Muscle of leg (tissue), 11 donors: ENCODE data around the gene FGF3. TPM values are rescaled to one million over a fixed set of nuclear protein-coding genes. Genes with fewer than 3 reads are reported as not detected.

Experiments
- DNase-seq: peaks from one replicate; pipeline ENCODE4 v3.0.0; 2013
- H3K27ac ChIP-seq: one replicate; pipeline ENCODE4 v1.5.1; 2013; ENCODE audit warnings: mild to moderate bottlenecking, low read length, control low read depth
- H3K27me3 ChIP-seq: one replicate; pipeline ENCODE4 v1.6.1; 2013; ENCODE audit warnings: low read length; ENCODE audit not compliant: control insufficient read depth, insufficient read depth
- H3K36me3 ChIP-seq: one replicate; pipeline ENCODE4 v1.6.1; 2013; ENCODE audit warnings: low read length; ENCODE audit not compliant: control insufficient read depth, insufficient read depth
- H3K4me1 ChIP-seq: one replicate; pipeline ENCODE4 v1.6.1; 2013; ENCODE audit warnings: low read length; ENCODE audit not compliant: control insufficient read depth, insufficient read depth
- H3K4me3 ChIP-seq: one replicate; pipeline ENCODE4 v1.5.1; 2013; ENCODE audit warnings: low read length, control low read depth
- H3K9me3 ChIP-seq: replicated peaks from 2 replicates; pipeline ENCODE4 v1.6.1; 2013; ENCODE audit warnings: low read depth, low read length; ENCODE audit not compliant: control insufficient read depth
- WGBS: methylation state at CpG from one replicate; pipeline ENCODE4 v1.1.5; 2013; ENCODE audit warnings: missing lambda C conversion rate; ENCODE audit not compliant: insufficient coverage; 5-methylcytosine and 5-hydroxymethylcytosine counted together
- polyA plus RNA-seq, 8 donors: library from polyadenylated mRNA; unstranded; fragments of 120-200 nt; gene quantifications; one replicate each; pipeline versions ENCODE4 v1.2.1 to v1.2.3, GENCODE V29; 2013; ENCODE audit warnings: inconsistent platforms in 1 of 8, low replicate concordance in 1 of 8; ENCODE audit not compliant: insufficient read length in 8 of 8, insufficient read depth in 1 of 8
- total RNA-seq: library from RNA; stranded (reverse); fragments of 120-200 nt; gene quantifications from one replicate; pipeline ENCODE4 v1.2.4, GENCODE V29; 2013

The FGF3 gene
- total and polyA plus RNA-seq, 9 donors = 0.09 to 0.12 (median 0.10) TPM; not detected in 6

DNA sequence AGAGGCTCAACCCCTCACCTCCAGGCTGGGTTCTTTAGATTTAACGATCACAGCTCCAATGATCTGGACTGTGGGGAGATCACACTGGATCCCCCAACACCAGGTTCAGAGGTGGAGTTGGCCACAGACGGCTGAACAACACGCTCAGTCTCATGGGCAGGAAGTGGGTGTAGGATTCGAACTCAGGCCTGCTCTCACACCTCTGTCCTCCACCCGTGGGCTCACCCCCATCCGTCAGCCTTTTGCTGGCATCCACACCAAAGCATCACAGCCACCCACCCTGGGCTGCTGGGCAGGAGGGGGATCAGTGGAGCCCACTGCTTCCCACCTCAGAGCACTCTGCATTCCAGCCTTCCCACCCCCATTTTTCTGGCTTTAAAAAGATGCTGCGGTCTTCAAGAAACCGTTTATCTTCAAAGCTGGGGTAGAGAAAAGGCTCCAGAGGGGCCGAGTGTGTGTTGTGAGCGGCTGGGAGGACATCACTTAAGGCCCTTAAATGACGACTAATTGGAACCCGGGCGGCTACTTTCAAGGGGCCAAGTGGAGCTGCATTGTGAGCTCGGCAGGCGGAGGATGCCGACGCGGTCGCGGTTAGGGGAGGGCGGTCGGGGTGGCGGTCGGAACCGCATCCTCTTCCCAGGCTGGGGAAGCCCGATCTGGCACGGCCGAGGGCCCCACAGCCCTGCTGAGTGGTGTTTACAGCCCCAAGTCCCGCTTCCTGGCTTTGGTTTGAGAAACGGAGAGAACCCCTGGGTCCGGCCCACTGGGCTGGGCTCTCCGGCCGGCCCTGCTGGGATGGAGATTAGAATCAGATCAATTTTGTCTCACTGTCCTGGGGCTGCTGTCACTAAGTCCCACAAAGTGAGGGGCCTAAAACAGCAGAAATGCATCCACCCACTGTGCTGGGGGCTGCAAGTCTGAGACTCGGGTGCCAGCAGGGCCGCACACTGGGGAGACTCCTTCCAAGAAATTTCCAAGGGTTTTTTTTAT, 15.9 kb upstream of the FGF3 start:
- H3K27me3 ChIP-seq = peaks cover 29% of the 10 kb centered on the region
- no peaks in the 10 kb centered on the region for H3K9me3 ChIP-seq
- 16% methylated on average over 23 of the region's 35 CpGs for WGBS
- H3K4me1 ChIP-seq = no peaks in the 10 kb centered on the region
- no peak overlapping the region for H3K4me3 ChIP-seq
- H3K27ac ChIP-seq = no peak overlapping the region
- no peaks in the 10 kb centered on the region for H3K36me3 ChIP-seq
- DNase-seq = no peak

DNA sequence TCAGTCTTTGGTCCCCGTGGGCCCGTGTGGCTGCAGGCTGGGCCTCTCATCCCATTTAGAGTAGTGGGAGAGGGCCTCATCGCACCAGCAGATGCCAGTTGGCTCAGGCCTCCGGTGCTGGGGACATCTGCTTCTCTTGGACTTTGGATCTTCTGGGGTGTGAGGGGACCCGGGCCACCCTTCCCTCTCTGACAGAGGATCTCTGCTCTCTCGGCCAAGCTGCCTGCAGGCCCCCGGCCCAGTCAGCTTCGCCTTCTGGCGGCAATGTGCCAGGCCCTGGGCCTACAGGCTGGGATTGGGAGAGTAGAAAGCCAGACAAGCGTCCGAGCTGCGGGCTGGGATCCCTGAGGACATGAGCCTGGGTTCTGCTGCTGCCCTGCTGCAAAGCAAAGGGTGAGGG, 15.0 kb upstream of the FGF3 start:
- DNase-seq = no peak
- Histone ChIP-seq H3K36me3 (no peaks in the 10 kb centered on the region), H3K9me3 (no peaks in the 10 kb centered on the region), H3K27ac (no peak overlapping the region), H3K4me3 (no peak overlapping the region), H3K4me1 (no peaks in the 10 kb centered on the region), H3K27me3 (peaks cover 29% of the 10 kb centered on the region)
- 69% methylated on average over 6 of the region's 12 CpGs for WGBS

DNA sequence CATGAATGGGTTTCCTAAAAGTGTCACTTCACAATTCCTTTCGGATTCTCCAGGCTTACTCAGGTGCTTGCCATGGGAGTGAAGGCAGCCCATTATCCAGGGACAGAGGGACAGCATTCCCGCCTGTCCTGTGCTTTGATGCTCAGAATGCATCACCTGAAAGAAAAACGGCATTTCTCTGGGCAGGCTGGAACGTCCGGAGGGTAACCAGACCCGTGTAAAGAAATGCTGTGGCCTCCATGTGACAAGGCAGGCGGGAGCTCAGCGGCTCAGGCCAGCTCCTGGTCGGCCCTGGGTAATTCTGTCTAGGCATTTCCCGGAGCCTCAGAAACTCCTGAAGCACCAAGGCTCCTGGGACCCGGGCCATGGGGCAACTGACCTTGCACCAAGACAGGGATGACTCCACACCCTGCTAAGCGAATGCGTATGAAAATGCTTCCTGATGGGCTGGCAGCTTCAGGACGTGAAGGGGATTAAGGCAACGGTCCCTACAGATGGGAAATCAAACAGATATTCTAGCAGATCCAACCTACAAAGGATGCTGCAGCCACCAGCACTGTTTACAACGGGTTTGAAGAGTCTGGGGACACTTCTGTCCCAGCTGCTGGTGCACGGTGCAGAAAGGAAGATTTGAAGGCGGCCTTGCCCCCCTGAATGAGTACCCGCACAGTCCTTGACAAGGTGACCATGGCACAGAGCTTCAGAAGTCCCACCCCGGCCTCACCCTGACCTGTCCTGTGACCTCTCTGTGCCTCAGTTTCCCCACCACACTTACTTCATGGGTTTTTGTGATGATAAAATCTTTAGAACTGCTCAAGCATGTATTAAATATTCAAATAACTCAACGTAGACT, 13.6 kb upstream of the FGF3 start:
- H3K9me3 ChIP-seq = no peaks in the 10 kb centered on the region
- H3K27ac ChIP-seq = no peak overlapping the region
- no peak for DNase-seq
- 22% methylated on average over 16 of the region's 21 CpGs for WGBS
- H3K4me3 ChIP-seq = no peak overlapping the region
- H3K27me3 ChIP-seq = peaks cover 29% of the 10 kb centered on the region
- no peaks in the 10 kb centered on the region for H3K4me1 ChIP-seq
- H3K36me3 ChIP-seq = no peaks in the 10 kb centered on the region

DNA sequence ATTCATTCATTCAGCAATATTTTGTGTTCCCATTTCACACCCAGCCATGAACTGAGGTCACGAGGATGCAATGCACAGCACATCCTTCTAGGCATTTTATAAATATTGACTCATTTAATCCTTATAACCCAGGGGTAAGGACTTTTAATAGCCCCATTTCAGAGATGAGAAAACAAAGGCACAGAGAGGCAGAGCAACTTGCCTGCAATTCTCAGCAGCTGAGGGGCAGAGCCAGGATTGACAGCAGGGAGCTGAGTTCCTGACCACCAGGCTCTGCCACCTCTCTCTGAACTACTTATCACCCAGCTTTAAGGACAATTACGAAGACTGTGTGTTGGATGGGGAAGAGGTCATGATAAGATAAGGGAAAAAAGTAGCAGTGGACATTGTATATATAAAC, 12.8 kb upstream of the FGF3 start:
- Histone ChIP-seq H3K36me3 (no peaks in the 10 kb centered on the region), H3K27ac (no peak overlapping the region), H3K4me3 (no peak overlapping the region), H3K4me1 (no peaks in the 10 kb centered on the region), H3K27me3 (peaks cover 29% of the 10 kb centered on the region), H3K9me3 (no peaks in the 10 kb centered on the region)
- DNase-seq = no peak
- no CpG with 5 or more reads among the region's 2 CpGs for WGBS

DNA sequence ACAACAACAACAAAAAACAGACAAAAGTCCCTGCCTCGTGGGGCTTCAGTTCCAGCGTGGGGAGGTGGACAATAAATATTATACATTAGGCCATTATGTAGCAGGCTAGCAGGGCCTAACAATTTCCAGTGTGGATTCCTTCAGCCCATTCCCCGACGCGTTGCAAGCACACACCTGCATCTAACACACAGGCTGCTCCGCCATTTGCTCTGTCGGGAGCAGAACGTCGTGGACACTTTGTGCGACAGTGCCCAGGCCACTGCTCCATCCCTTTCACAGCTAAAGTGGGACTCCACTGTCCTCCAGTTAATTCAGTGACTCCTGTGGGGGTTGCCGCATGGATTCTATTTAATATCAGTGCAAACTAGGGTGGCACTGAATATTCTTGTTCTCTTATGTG, 10.9 kb upstream of the FGF3 start:
- WGBS = 65% methylated on average over 8 of the region's 11 CpGs
- H3K27me3 ChIP-seq = peaks cover 30% of the 10 kb centered on the region

DNA sequence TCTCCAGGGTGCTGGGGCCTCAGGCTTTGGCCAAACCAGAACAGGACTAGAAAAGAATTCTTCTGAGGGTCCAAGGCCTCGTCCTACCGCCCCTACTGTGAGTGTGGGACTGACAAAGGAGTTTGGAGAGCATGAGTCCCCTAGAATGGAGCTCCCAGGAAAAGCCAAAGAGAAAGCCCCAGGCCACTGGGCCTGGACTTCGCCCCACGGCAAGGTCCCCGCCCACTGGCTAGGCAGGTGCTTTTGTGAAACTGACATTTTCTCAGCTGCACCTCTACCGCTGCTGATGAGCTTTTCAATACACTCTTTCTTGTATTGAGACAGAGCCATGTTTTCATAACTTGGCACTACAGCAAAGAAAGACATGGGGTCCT, 9.7 kb upstream of the FGF3 start:
- Histone ChIP-seq H3K36me3 (no peaks in the 10 kb centered on the region), H3K9me3 (no peaks in the 10 kb centered on the region), H3K4me3 (no peak overlapping the region), H3K27ac (no peak overlapping the region), H3K27me3 (peaks cover 29% of the 10 kb centered on the region), H3K4me1 (no peaks in the 10 kb centered on the region)
- no peak for DNase-seq
- 78% methylated on average over 6 of the region's 6 CpGs for WGBS

More for the DNA sequence above, 10.9 kb upstream of the FGF3 start:
- Histone ChIP-seq H3K36me3 (no peaks in the 10 kb centered on the region), H3K4me3 (no peak overlapping the region), H3K27ac (no peak overlapping the region), H3K4me1 (no peaks in the 10 kb centered on the region), H3K9me3 (no peaks in the 10 kb centered on the region)
- DNase-seq = no peak

DNA sequence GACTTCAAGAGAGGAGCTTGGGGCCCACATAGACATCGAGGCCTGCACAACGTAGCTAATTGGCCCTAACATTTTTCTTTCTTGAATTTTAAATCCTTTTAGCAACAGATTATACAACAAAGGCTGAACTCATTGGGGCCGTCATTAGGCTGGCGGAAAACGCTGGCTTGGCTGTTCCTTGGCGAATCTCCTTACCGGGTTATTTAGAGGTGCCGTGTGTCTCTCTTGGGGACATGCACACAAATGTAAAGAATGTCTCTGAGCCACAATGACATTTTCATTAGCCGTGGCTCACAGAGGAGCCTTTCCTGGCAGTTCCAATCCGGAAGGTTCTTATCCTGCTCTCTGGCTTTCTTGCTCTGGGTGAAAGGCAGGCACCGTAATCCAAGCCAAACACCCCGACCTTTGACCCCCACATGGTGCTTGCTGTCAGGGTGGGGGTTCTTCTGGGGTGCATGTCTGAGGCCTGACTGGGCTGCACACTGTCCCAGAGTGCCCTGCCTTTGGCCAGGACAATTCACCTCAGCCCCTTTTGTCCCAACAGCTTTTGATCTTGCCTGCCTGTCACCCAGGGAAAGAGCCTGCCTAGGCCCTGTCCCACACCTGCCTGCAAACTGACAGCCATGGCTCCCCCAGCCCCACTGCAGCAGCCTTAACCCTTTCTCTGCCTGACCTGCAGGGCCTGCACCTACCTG, 9.2 kb upstream of the FGF3 start:
- no peaks in the 10 kb centered on the region for H3K9me3 ChIP-seq
- H3K4me1 ChIP-seq = no peaks in the 10 kb centered on the region
- peaks cover 35% of the 10 kb centered on the region for H3K27me3 ChIP-seq
- 63% methylated on average over 12 of the region's 12 CpGs for WGBS
- no peak overlapping the region for H3K4me3 ChIP-seq
- H3K36me3 ChIP-seq = no peaks in the 10 kb centered on the region
- no peak overlapping the region for H3K27ac ChIP-seq
- DNase-seq = no peak

DNA sequence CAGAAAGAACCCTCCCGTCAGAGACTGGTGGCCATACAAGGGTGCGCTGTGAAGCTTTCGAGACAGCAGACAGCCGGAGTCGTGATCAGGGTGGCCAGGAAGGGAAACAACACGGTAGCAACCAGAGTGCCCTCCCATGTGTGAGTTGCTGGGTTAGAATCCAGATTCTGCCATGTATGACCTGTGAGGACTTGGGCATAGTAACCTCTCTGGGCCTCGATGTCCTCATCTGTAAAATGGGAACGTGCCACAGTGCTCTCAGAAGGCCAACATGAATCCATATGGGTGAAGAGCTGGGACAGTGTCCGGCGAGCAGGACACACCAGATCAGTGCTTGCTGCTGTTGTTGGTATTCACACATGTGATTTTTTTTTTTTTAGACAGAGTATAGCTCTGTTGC, 7.6 kb upstream of the FGF3 start:
- H3K36me3 ChIP-seq = no peaks in the 10 kb centered on the region
- no peak overlapping the region for H3K27ac ChIP-seq
- H3K27me3 ChIP-seq = peaks cover 39% of the 10 kb centered on the region
- no peaks in the 10 kb centered on the region for H3K9me3 ChIP-seq
- WGBS = 91% methylated on average over 8 of the region's 10 CpGs
- H3K4me3 ChIP-seq = no peak overlapping the region
- H3K4me1 ChIP-seq = no peaks in the 10 kb centered on the region
- DNase-seq = no peak

DNA sequence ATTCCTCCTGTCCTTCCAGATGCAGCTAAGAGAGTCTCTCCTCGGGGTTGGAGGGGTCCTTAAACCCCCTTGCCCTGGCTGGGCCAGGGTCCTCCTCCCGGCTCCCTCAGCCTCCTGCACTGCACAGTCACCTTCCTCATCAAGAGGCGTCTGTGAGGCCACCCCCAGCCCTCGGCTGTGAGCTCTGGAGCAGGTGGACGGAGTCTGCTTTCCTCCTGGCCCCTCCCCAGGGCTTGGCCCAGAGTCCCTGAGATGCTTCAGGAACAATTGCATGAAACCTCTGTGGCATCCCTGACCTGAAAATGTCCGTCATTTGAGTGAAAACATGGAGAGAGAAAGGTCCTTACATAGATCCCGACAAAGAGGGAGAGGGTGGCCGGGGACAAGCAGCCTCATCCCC, 6.7 kb upstream of the FGF3 start:
- H3K27me3 ChIP-seq = peaks cover 45% of the 10 kb centered on the region
- no peak for DNase-seq
- H3K4me1 ChIP-seq = no peaks in the 10 kb centered on the region
- no peaks in the 10 kb centered on the region for H3K36me3 ChIP-seq
- no peak overlapping the region for H3K27ac ChIP-seq
- 27% methylated on average over 5 of the region's 8 CpGs for WGBS
- H3K4me3 ChIP-seq = no peak overlapping the region
- H3K9me3 ChIP-seq = no peaks in the 10 kb centered on the region
